Body of pancreas (tissue), 4 donors: ENCODE measurements around the gene PAN3. TPM values are rescaled to one million over a fixed set of nuclear protein-coding genes. Genes with fewer than 3 reads are reported as not detected.
"Not testable (repeated sequence)": the region's sequence is repeated elsewhere in the genome, so short reads cannot be mapped to it uniquely, and the experiment has no call there.

Experiments
- ATAC-seq: fragments of 150-250 bp; one replicate; pipeline ENCODE4 v1.9.1; 2016
- DNase-seq, 4 donors: peaks; one replicate each; pipeline ENCODE4 v3.0.0-alpha.2; 2019
- H3K27ac ChIP-seq, 4 donors: fragments of 200-600 bp; sonication (generic); 1 replicate in 3 of 4; 2 replicates in 1 of 4; pipeline versions ENCODE4 v1.5.1 to v1.6.1; 2016 to 2019; ENCODE audit warnings: mild to moderate bottlenecking in 1 of 4, mixed read lengths in 1 of 4, moderate library complexity in 1 of 4
- H3K27me3 ChIP-seq, 2 donors: fragments of 200-600 bp; sonication (generic); one replicate each; pipeline ENCODE4 v1.6.0; 2016; ENCODE audit warnings: mild to moderate bottlenecking in 1 of 2
- H3K36me3 ChIP-seq, 2 donors: fragments of 200-600 bp; sonication (generic); replicated peaks in 1 of 2; 2 replicates each; pipeline ENCODE4 v1.5.1; 2016; ENCODE audit warnings: low read depth in 2 of 2; ENCODE audit not compliant: insufficient read depth in 1 of 2
- H3K4me1 ChIP-seq: fragments of 200-600 bp; sonication (generic); one replicate; pipeline ENCODE4 v1.6.0; 2016
- H3K4me3 ChIP-seq, 2 donors: fragments of 200-600 bp; sonication (generic); 1 replicate in 1 of 2; 2 replicates in 1 of 2; pipeline ENCODE4 v1.5.1; 2016 to 2019
- H3K9me3 ChIP-seq, 3 donors: fragments of 200-600 bp; sonication (generic); 1 replicate in 2 of 3; 2 replicates in 1 of 3; pipeline ENCODE4 v1.5.1; 2016
- POLR2A ChIP-seq, 3 donors: fragments of 450-650 bp; IDR thresholded peaks; one replicate each; pipeline ENCODE4 v1.6.1; 2016; ENCODE audit warnings: antibody characterized with exemption in 3 of 3, mild to moderate bottlenecking in 2 of 3
- WGBS, 2 donors: methylation state at CpG; one replicate each; pipeline ENCODE4 v1.1.5; 2017; 5-methylcytosine and 5-hydroxymethylcytosine counted together
- intact Hi-C: fragments of 100-400 bp; cut with DNase I; formaldehyde crosslinking; loops from one replicate; pipeline ENCODE4 v1.15.1; 2023
- total RNA-seq, 2 donors: library from RNA; depleted of rRNA; stranded (reverse); fragments of >200 nt; gene quantifications; one replicate each; pipeline ENCODE4 v1.1.0, GENCODE V29; 2016
- TF ChIP-seq, protein P1 (sequence below), 7 experiments: fragments of 450-650 bp in 4 of 7; fragments of 200-600 bp in 3 of 7; sonication (generic) in 3 of 7; IDR thresholded peaks; one replicate each; pipeline ENCODE4 v1.5.1; 2016 to 2019; ENCODE audit warnings: antibody characterized with exemption in 7 of 7

The PAN3 gene
- total RNA-seq, 2 donors from 2014 or later: 31.4 to 36.3 TPM

- DNase-seq (no peak), ATAC-seq (no peak)
- H3K4me1 ChIP-seq: peaks cover 16% of the 10 kb centered on the region
- intact Hi-C loops: no loop called here
- TF ChIP-seq POLR2A (IDR thresholded peaks at IDR 0.05): no peak
- TF ChIP-seq, protein P1, sequence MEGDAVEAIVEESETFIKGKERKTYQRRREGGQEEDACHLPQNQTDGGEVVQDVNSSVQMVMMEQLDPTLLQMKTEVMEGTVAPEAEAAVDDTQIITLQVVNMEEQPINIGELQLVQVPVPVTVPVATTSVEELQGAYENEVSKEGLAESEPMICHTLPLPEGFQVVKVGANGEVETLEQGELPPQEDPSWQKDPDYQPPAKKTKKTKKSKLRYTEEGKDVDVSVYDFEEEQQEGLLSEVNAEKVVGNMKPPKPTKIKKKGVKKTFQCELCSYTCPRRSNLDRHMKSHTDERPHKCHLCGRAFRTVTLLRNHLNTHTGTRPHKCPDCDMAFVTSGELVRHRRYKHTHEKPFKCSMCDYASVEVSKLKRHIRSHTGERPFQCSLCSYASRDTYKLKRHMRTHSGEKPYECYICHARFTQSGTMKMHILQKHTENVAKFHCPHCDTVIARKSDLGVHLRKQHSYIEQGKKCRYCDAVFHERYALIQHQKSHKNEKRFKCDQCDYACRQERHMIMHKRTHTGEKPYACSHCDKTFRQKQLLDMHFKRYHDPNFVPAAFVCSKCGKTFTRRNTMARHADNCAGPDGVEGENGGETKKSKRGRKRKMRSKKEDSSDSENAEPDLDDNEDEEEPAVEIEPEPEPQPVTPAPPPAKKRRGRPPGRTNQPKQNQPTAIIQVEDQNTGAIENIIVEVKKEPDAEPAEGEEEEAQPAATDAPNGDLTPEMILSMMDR (IDR thresholded peaks at IDR 0.05): no peak
- no peaks in the 10 kb centered on the region for H3K27me3 ChIP-seq
- 66 to 79% methylated on average over 4 of the region's 4 CpGs for WGBS, 2 donors
- H3K27ac ChIP-seq: peak overlapping the region in 1 of 4 donors; percentile 35
- no peaks in the 10 kb centered on the region for H3K9me3 ChIP-seq
- H3K36me3 ChIP-seq: no peaks in the 10 kb centered on the region
- no peak overlapping the region for H3K4me3 ChIP-seq
These were observed 44.0 kb upstream of the PAN3 start for GRCh38 chr13:28094306-28094705.

DNA sequence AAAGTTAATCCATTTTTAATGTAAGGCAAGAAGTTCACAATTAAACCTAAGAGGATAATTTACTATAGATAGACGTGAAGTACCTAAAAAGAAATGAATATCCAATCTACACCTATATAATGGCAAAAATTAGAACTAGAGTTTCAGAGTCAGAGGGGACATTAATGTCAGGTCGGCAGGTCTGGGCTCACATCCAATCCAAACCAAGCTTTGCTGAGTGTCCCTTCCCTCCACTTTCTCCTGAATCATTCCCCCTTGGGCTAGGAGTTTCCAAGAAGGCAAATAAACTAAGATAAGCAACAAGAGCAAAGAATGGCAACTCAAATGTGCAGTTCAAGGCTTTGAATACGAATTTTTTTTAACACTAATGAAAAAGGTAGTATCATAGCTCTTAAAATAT, 40.8 kb upstream of the PAN3 start:
- Histone ChIP-seq H3K9me3 (no peaks in the 10 kb centered on the region), H3K4me3 (no peak overlapping the region), H3K27me3 (no peaks in the 10 kb centered on the region), H3K36me3 (no peaks in the 10 kb centered on the region), H3K27ac (no peak overlapping the region), H3K4me1 (peaks cover 19% of the 10 kb centered on the region)
- intact Hi-C loops: no loop called here
- ATAC-seq: no peak
- DNase-seq: no peak
- TF ChIP-seq POLR2A (IDR thresholded peaks at IDR 0.05): no peak
- TF ChIP-seq, protein P1 (IDR thresholded peaks at IDR 0.05): no peak
- 22 to 25% methylated on average over 3 of the region's 3 CpGs for WGBS, 2 donors

DNA sequence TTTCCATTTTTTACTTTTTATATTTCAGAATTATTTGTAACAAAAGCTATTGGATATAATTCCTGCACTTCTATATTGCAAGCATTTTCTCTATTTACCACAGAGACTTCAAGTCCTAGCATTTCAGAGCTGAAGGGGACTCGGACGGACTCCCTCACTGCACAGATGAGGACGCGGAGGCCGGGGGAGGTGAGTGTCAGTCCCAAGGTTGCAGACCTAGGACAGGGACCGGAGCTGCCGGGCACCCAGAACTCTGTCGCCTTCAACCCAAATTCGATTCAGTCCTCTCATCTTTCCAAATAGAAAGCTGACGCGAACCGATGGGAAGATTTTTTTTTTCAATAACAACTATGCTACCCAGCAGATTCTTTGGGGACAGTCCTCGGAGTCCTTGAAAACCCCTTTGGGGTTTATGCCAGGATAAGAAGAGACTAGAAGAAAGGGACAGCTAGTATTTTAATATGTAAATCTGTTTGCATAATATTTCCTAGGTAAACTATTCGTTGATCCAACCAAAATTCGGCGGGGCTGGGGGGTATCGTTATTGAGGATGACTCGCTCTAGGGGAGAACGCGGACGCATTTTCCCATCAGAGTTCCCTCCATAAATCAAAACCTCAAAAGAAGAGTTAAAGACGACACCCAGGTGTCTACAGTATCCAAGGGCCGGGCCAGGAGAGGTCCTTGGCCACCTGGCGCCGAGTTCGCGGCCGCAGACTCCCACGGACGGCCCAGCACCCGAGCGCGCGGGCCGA, 38.8 kb upstream of the PAN3 start:
- no peaks in the 10 kb centered on the region for H3K9me3 ChIP-seq
- H3K4me1 ChIP-seq: peaks cover 19% of the 10 kb centered on the region
- peak overlapping the region in 3 of 4 donors; percentile 60 to 74 (median 67) for H3K27ac ChIP-seq
- H3K36me3 ChIP-seq: no peaks in the 10 kb centered on the region
- WGBS, 2 donors: 19 to 32% methylated on average over 23 to 35 of the region's 35 CpGs
- peak overlapping the region in 1 of 2 donors; percentile 42 for H3K4me3 ChIP-seq
- intact Hi-C loops: no loop called here
- DNase-seq (no peak), ATAC-seq (no peak)
- no peak for TF ChIP-seq POLR2A (IDR thresholded peaks at IDR 0.05)
- TF ChIP-seq, protein P1 (IDR thresholded peaks at IDR 0.05): no peak
- no peaks in the 10 kb centered on the region for H3K27me3 ChIP-seq

DNA sequence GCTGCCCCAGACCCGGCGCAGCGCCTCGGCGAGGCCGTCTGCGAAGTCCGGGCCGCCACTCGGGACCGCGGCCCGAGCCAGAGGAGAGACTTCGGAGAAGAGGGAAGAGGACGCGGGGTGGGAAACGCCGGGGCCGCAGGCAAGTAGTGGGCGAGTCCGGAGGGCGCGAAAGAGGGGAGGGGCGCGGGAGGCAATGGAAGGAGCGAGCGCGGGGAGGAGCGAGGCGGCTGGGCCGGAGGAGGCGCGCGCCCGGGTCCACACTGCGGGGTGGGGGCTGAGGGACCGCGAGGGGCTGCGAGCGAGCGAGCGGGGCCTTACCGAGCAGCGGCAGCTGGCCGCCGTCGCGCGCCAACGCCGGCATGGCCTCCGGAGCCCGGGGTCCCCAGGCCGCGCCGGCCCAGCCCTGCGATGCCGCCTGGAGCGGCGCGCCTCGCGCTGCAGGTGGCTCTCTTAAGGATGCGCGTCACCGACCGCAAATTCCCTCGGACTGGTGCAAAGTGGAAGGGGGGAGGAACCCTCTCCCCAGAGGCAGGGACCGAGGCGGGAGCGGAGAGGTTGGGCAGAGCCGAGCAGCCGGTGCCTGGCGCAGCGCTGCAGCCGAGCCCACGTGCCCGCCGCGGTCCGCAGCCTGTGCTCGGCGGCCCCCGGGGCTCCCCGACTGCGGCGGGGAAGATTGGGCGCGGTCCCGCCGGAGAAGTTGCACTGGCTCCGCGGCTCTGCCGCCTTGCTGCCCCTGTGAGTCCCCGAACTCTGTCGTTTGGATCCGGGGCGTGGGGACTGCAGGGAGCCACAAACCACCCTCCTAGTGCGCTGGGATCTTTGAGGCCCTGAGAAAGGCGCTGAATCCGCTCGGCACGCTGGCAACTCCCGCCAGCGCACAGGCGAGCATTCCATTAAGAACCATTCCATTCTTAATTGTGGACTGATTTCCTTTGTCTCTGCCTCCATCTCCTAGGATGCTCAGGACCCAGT, 37.9 kb upstream of the PAN3 start, which contains the start of gene FLT3:
Gene FLT3 (minus strand): TSS at position 427 of the 972 bp plus-strand sequence. CDS start 66 bp downstream, at position 361.
- Histone ChIP-seq H3K27ac (peak within 1 kb of the TSS; percentile 29 to 74 (median 64)), H3K27me3 (no peaks in the 10 kb centered on the region), H3K9me3 (no peaks in the 10 kb centered on the region), H3K4me3 (peak within 1 kb of the TSS in 1 of 2 donors; percentile 42), H3K36me3 (no peaks in the 10 kb centered on the region), H3K4me1 (peaks cover 19% of the 10 kb centered on the region)
- intact Hi-C loops: no loop called here
- DNase-seq (peak; percentile 52 to 71 (median 60)), ATAC-seq (peak; percentile 88)
- TF ChIP-seq, protein P1 (IDR thresholded peaks at IDR 0.05): no peak
- TF ChIP-seq POLR2A (IDR thresholded peaks at IDR 0.05): peak; percentile 46 to 65 (median 50)
- WGBS, 2 donors: 0 to 1% methylated on average over 38 to 93 of the region's 106 CpGs

- not testable (repeated sequence) for H3K27me3 ChIP-seq
These were observed 36.5 kb upstream of the PAN3 start for GRCh38 chr13:28101886-28102285.

More at GRCh38 chr13:28101886-28102285, 36.5 kb upstream of the PAN3 start:
- ATAC-seq, H3K4me3 ChIP-seq, H3K9me3 ChIP-seq, DNase-seq, intact Hi-C loops, H3K36me3 ChIP-seq, H3K27ac ChIP-seq: not testable (repeated sequence)
- H3K4me1 ChIP-seq: peaks cover 19% of the 10 kb centered on the region
- 88 to 91% methylated on average over 4 of the region's 4 CpGs for WGBS, 2 donors
